NCI-H226 (cell line): ENCODE results near the gene OPCML.

Experiments
- DNase-seq: peaks from one replicate; pipeline ENCODE4 v3.0.0-alpha.2; 2015

The OPCML gene

GRCh38 chr11:133536198-133536597 lies 3.9 kb upstream of the OPCML start:
- no peak for DNase-seq

- no peak for DNase-seq
Observed at GRCh38 chr11:133533205-133533604, 904 bp upstream of the OPCML start.

- DNase-seq = no peak
Observed at GRCh38 chr11:133531458-133531857, 843 bp downstream of the OPCML start.

GRCh38 chr11:133530501-133530835 lies 1.8 kb downstream of the OPCML start:
- no peak for DNase-seq

- no peak for DNase-seq
Observed at GRCh38 chr11:133529807-133530500, 2.3 kb downstream of the OPCML start.

GRCh38 chr11:133526790-133527189 lies 5.5 kb downstream of the OPCML start:
- DNase-seq = no peak

- no peak for DNase-seq
Observed at GRCh38 chr11:133525976-133526375, 6.3 kb downstream of the OPCML start.

- DNase-seq = no peak
Observed at GRCh38 chr11:133524488-133524887, 7.8 kb downstream of the OPCML start.

- DNase-seq = no peak
Observed at GRCh38 chr11:133522344-133522743, 10.0 kb downstream of the OPCML start.

GRCh38 chr11:133521502-133521901 lies 10.8 kb downstream of the OPCML start:
- DNase-seq = no peak

- DNase-seq = no peak
Observed at GRCh38 chr11:133520707-133521106, 11.6 kb downstream of the OPCML start.

GRCh38 chr11:133519560-133519959 lies 12.7 kb downstream of the OPCML start:
- no peak for DNase-seq

GRCh38 chr11:133518702-133519264 lies 13.5 kb downstream of the OPCML start:
- no peak for DNase-seq

- DNase-seq = no peak
Observed at GRCh38 chr11:133516845-133517244, 15.5 kb downstream of the OPCML start.

GRCh38 chr11:133515107-133515506 lies 17.2 kb downstream of the OPCML start:
- no peak for DNase-seq

GRCh38 chr11:133509924-133510697 lies 22.2 kb downstream of the OPCML start:
- DNase-seq = no peak

- no peak for DNase-seq
Observed at GRCh38 chr11:133508468-133508867, 23.8 kb downstream of the OPCML start.

- DNase-seq = no peak
Observed at GRCh38 chr11:133507185-133507584, 25.1 kb downstream of the OPCML start.

- no peak for DNase-seq
Observed at GRCh38 chr11:133506551-133507094, 25.7 kb downstream of the OPCML start.

GRCh38 chr11:133506023-133506422 lies 26.3 kb downstream of the OPCML start:
- no peak for DNase-seq

- DNase-seq = no peak
Observed at GRCh38 chr11:133504906-133505305, 27.4 kb downstream of the OPCML start.

GRCh38 chr11:133503776-133504175 lies 28.5 kb downstream of the OPCML start:
- no peak for DNase-seq

- DNase-seq = no peak
Observed at GRCh38 chr11:133503236-133503635, 29.1 kb downstream of the OPCML start.
